GM12872 (cell line): ENCODE measurements around the gene DKC1.

ENCODE experiments used
- TF ChIP-seq, protein P1 (sequence below): IDR thresholded peaks from 3 replicates; pipeline ENCODE4 v1.5.1; 2011; ENCODE audit warnings: low read depth, mild to moderate bottlenecking, low read length, moderate library complexity; ENCODE audit not compliant: insufficient read depth

The DKC1 gene

DNA sequence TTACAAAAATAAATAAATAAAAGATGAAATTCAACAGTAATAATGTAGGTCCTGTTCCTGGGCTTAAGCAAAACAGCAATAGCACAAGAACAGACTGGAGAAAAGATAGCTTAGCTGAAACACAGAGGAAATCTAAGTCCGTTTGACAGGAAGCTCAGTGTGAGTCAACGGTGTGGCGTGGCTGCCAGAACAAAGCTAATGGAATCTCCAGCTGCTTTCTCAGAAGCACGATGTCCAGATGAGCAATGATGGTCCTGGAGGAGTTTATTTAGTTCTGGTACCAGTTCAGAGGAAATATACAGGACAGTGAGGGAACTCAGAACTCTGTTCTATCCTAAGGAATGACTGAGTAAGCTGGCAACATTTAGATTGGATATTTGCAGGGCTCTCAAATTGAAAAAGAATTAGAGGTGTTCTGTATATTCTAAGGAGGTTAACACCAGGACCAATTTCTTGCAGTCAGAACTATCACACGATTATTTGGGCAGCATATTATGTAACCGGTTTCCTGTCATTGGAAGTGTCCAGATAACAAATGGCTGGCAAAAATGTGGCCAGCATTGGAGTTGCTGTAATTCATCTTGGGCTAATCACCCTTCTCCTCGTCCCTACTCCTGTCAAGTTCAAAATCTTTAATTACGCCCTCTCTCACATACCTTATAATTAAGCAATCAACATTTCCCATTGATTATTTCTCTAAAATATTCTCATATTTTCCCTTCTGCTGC, 24.5 kb upstream of the DKC1 start:
- TF ChIP-seq, protein P1, sequence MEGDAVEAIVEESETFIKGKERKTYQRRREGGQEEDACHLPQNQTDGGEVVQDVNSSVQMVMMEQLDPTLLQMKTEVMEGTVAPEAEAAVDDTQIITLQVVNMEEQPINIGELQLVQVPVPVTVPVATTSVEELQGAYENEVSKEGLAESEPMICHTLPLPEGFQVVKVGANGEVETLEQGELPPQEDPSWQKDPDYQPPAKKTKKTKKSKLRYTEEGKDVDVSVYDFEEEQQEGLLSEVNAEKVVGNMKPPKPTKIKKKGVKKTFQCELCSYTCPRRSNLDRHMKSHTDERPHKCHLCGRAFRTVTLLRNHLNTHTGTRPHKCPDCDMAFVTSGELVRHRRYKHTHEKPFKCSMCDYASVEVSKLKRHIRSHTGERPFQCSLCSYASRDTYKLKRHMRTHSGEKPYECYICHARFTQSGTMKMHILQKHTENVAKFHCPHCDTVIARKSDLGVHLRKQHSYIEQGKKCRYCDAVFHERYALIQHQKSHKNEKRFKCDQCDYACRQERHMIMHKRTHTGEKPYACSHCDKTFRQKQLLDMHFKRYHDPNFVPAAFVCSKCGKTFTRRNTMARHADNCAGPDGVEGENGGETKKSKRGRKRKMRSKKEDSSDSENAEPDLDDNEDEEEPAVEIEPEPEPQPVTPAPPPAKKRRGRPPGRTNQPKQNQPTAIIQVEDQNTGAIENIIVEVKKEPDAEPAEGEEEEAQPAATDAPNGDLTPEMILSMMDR: no peak

DNA sequence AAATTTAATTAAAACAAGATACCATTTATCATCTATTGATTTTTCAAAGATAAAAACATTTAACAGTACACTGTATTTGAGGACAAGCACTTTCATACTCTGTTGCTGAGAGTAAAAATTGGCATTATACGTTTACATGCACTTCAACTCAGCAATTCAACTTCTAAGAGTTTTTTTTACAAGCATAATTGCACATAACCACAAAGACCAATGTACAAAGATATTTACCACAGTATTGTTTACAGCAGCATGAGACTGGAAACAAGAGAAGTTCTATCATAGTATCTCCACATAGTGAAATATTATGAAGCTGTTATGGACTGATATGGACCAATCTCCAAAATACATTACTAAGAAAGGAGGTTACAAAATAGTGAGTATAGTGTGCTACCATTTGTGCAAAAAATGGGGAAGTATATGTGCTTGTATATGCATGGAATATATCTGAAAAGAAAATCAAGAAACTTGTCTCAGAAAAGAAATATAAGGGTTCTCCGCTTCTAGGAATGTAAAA, 22.7 kb upstream of the DKC1 start:
- TF ChIP-seq, protein P1: no peak

DNA sequence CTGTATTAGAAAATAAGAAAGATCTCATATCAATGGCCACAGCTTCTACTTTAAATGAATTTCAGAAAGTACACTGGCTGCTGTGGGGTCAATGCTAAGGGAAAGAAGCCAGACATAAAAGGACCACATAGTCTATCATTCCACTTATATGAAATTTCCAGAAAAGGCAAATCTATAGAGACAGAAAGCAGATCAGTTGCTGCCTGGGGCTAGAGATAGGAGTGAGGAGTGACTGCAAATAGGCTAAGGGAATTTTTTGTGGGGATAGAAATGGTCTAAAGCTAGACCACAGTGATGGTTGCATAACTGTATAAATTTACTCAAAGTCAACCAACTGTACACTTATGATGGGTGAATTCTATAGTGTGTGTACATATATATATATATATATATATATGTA, 20.1 kb upstream of the DKC1 start:
- TF ChIP-seq, protein P1: no peak

DNA sequence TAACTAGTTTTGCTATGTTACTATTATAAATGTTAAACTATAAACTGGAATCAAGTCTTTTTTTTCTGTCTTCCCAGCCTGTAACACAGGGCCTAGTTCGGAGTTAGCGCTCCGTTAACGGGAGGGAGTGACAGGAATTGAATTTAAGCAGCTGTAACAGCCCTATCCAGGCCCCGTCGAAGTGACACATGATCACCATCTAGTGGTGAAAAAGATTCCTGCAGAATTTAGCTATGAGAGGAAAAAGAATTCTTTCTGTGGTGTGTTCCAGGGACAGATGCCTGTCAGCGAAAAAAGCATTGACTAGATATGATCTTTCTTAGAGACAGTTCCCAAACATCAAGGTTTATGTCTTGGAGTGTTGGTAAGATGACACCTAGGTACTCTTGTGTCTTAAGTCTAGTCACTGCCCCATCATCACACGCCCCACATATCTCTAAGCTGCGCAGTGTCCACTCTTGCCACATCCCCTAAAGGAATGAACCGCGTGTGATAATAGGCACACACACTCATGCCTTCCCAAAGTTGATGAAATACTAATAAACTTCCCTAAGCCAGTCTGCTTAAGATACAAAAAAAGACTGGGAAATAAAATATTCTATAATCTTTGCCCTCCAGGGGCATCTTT, 13.8 kb upstream of the DKC1 start:
- TF ChIP-seq, protein P1: peak; percentile 59

DNA sequence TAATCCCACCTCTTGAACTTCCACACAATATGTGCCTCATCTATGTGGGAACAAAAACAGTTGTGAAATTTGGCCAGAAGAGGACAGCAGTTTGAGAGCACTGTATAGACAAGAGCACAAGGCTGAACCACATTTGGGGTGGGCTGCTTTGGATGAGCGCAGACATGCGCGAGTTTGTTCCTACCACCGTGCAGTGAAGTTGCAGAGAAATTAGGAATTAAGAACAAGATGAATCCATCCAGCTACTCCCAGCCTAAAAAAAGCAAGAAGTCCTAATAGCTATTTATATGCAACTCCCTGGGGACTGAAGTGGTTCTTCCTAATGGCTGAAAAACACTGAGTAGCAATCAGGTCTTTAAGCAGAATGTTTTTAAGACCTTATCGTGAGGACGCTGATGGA, 12.8 kb upstream of the DKC1 start:
- TF ChIP-seq, protein P1: no peak

DNA sequence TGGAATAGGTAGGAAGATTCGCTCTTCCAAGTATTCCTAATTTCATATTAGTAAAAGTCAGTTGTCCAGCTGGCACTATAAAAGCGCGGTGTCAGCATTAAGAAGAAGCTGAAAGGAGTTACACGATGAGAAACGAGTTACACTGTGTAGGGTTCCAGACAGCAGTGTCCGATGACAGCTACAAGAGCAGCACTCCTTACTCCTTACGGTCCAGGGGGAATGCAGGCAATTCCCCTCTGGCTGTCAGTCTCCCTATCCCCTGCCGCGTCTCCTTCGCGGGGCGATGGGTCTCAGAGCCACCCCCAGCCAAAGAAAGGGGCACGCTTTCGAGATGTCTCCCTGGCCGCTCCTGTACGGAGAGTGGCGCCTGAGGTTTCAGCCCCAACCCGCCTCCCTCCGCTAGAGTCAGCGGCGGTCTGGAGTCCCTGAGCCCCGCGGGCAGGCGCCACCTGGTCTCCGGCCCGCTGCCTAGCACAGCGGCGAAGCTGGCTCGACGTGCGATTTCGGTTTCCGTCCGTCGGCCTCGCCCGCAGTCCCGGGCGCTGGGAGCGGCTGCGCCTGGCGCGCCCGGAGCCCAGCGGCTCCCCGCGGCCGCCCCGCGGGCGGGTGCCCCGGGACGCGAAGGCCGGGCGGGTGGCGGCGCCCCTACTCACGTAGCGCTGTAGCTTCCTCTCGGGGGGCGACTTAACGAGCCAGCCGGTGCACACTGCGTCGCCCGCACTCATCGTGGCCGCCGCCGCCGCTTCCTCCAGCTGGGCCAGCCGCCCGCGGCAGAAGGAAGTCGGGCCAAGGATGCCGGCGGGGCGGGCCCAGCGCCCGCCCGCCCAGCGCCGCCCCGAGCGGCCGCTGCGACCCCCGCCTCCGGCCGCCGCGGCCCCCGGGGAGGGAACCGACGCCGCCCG, 12.1 kb upstream of the DKC1 start, which contains the start of gene GAB3:
GAB3 (minus strand) TSS at position 777 of the 902 bp plus-strand sequence; CDS start at position 725, 52 bp downstream.
- TF ChIP-seq, protein P1: no peak

DNA sequence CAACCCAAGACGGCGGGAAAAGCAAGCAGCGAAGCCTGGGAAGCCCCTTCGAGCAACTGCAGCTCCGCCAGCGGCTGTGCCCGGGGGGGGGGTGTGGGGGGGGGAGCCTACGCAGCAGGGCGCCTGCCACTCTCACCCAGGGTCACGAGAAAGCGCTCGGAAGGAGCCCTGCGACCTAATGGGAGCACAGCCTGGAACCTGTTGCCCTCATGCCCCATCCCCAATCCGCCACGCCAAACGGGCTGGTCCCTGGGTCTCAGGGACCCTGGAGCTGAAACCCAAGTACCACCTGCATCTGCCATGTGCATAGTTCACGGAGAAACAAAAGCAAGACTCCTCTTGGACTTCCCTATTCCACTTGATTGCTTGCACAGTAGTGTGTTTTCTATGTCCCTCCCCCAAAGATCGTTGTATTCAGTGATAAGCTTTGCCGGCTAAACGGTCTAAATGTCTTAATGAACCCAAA, 11.4 kb upstream of the DKC1 start:
- TF ChIP-seq, protein P1: no peak
